Sigmoid colon (tissue), 7 donors: ENCODE data around the gene DTX1. TPM values are rescaled to one million over a fixed set of nuclear protein-coding genes. Genes with fewer than 3 reads are reported as not detected.
A peak's percentile ranks its signal among the peaks of the same experiment; 100 is the strongest.

Experiments used
- DNase-seq: peaks from one replicate; pipeline ENCODE4 v3.0.0-alpha.2; 2019
- H3K27ac ChIP-seq, 4 donors: fragments of 200-600 bp; sonication (generic); one replicate each; pipeline ENCODE4 v1.5.1; 2016 to 2019; ENCODE audit warnings: mild to moderate bottlenecking in 1 of 4
- H3K27me3 ChIP-seq, 3 donors: fragments of 200-600 bp; sonication (generic); one replicate each; pipeline ENCODE4 v1.5.1; 2019; ENCODE audit warnings: mild to moderate bottlenecking in 1 of 3
- H3K36me3 ChIP-seq, 4 donors: fragments of 200-600 bp; sonication (generic); one replicate each; pipeline ENCODE4 v1.5.1; 2016 to 2019
- H3K4me1 ChIP-seq, 4 donors: fragments of 200-600 bp; sonication (generic); one replicate each; pipeline ENCODE4 v1.5.1; 2017 to 2019
- H3K4me3 ChIP-seq, 4 donors: fragments of 200-600 bp; sonication (generic); one replicate each; pipeline ENCODE4 v1.5.1; 2017 to 2019; ENCODE audit warnings: mild to moderate bottlenecking in 2 of 4, moderate library complexity in 1 of 4
- H3K9me3 ChIP-seq, 4 donors: fragments of 200-600 bp in 3 of 4; sonication (generic) in 3 of 4; one replicate each; pipeline versions ENCODE4 v1.5.1 to v1.6.1; 2013 to 2019
- EP300 ChIP-seq, 4 donors: sonication (generic); formaldehyde crosslinking; IDR thresholded peaks; one replicate each; pipeline ENCODE4 v1.6.1; 2017; ENCODE audit warnings: antibody characterized with exemption in 4 of 4
- POLR2A ChIP-seq, 2 donors: fragments of 450-650 bp; IDR thresholded peaks; one replicate each; pipeline ENCODE4 v1.6.1; 2016; ENCODE audit warnings: antibody characterized with exemption in 2 of 2, mild to moderate bottlenecking in 2 of 2, moderate library complexity in 2 of 2
- POLR2AphosphoS5 ChIP-seq, 4 donors: sonication (generic); formaldehyde crosslinking; IDR thresholded peaks; one replicate each; pipeline ENCODE4 v1.6.1; 2017; ENCODE audit warnings: antibody characterized with exemption in 4 of 4
- WGBS, 2 donors: extraction: QIAGEN DNeasy Blood & Tissue Kit; methylation state at CpG; one replicate each; pipeline ENCODE4 v1.1.7; 2013; 5-methylcytosine and 5-hydroxymethylcytosine counted together
- intact Hi-C: fragments of 100-400 bp; cut with DNase I; formaldehyde crosslinking; loops from one replicate; pipeline ENCODE4 v1.15.1; 2023
- polyA plus RNA-seq, 3 donors: library from polyadenylated mRNA; stranded (reverse); fragments of 200-250 nt; gene quantifications; one replicate each; pipeline ENCODE4 v1.2.3, GENCODE V29; 2013
- total RNA-seq, 4 donors: library from RNA; depleted of rRNA; stranded (reverse); fragments of >200 nt; gene quantifications; one replicate each; pipeline ENCODE4 v1.1.0, GENCODE V29; 2016
- TF ChIP-seq, protein P1 (sequence below), 4 experiments: fragments of 450-650 bp in 3 of 4; fragments of 200-600 bp in 1 of 4; IDR thresholded peaks; one replicate each; pipeline ENCODE4 v1.5.1; 2016 to 2019; ENCODE audit warnings: antibody characterized with exemption in 4 of 4, mild to moderate bottlenecking in 3 of 4, moderate library complexity in 2 of 4
- donor health status: healthy with polysubstance abuse.
- donor health status: Bipolar disorder and iron deficiency.
- donor health status: healthy.

DTX1 gene
- total and polyA plus RNA-seq, 7 donors = 1.2 to 15.8 (median 3.0) TPM

DNA sequence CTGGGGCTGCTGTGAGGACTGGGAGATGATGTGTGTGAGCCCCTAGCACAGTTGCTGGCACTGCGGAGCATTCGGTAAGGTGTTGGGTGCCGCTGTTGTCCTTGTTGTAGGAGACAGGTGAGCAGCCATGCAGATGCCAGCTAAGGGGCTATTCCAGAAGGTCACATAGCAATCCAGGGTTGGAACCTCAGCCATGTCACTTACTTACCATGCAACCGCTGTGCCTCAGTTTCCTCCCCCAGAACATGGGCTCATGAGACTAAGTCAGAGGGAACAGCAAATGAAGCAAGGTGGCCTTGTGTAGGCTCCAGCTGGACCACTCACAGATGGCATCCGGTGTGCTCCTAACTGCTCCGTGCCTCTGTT lies 13.2 kb downstream of the DTX1 start:
- Histone ChIP-seq H3K4me1 (no peaks in the 10 kb centered on the region), H3K27me3 (peaks cover 0 to 16% (median 12%) of the 10 kb centered on the region in 3 donors), H3K27ac (no peak overlapping the region), H3K9me3 (no peaks in the 10 kb centered on the region), H3K4me3 (no peak overlapping the region), H3K36me3 (no peaks in the 10 kb centered on the region)
- intact Hi-C loops = no loop called here
- 91 to 93% methylated on average over 6 of the region's 6 CpGs for WGBS, 2 donors
- DNase-seq = no peak
- TF ChIP-seq POLR2A (IDR thresholded peaks at IDR 0.05) (no peak), POLR2AphosphoS5 (IDR thresholded peaks at IDR 0.05) (no peak), EP300 (IDR thresholded peaks at IDR 0.05) (no peak)
- TF ChIP-seq, protein P1, sequence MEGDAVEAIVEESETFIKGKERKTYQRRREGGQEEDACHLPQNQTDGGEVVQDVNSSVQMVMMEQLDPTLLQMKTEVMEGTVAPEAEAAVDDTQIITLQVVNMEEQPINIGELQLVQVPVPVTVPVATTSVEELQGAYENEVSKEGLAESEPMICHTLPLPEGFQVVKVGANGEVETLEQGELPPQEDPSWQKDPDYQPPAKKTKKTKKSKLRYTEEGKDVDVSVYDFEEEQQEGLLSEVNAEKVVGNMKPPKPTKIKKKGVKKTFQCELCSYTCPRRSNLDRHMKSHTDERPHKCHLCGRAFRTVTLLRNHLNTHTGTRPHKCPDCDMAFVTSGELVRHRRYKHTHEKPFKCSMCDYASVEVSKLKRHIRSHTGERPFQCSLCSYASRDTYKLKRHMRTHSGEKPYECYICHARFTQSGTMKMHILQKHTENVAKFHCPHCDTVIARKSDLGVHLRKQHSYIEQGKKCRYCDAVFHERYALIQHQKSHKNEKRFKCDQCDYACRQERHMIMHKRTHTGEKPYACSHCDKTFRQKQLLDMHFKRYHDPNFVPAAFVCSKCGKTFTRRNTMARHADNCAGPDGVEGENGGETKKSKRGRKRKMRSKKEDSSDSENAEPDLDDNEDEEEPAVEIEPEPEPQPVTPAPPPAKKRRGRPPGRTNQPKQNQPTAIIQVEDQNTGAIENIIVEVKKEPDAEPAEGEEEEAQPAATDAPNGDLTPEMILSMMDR (IDR thresholded peaks at IDR 0.05) = no peak

GRCh38 chr12:113070117-113070906 lies 13.8 kb downstream of the DTX1 start:
- Histone ChIP-seq H3K4me1 (no peaks in the 10 kb centered on the region), H3K27ac (no peak overlapping the region), H3K36me3 (no peaks in the 10 kb centered on the region), H3K4me3 (no peak overlapping the region), H3K27me3 (peaks cover 0 to 10% (median 7%) of the 10 kb centered on the region in 3 donors), H3K9me3 (no peaks in the 10 kb centered on the region)
- intact Hi-C loops = no loop called here
- WGBS, 2 donors = 58 to 67% methylated on average over 15 of the region's 15 CpGs
- DNase-seq = no peak
- no peak for TF ChIP-seq EP300 (IDR thresholded peaks at IDR 0.05)
- TF ChIP-seq, protein P1 (IDR thresholded peaks at IDR 0.05) = no peak
- no peak for TF ChIP-seq POLR2A (IDR thresholded peaks at IDR 0.05)
- no peak for TF ChIP-seq POLR2AphosphoS5 (IDR thresholded peaks at IDR 0.05)

DNA sequence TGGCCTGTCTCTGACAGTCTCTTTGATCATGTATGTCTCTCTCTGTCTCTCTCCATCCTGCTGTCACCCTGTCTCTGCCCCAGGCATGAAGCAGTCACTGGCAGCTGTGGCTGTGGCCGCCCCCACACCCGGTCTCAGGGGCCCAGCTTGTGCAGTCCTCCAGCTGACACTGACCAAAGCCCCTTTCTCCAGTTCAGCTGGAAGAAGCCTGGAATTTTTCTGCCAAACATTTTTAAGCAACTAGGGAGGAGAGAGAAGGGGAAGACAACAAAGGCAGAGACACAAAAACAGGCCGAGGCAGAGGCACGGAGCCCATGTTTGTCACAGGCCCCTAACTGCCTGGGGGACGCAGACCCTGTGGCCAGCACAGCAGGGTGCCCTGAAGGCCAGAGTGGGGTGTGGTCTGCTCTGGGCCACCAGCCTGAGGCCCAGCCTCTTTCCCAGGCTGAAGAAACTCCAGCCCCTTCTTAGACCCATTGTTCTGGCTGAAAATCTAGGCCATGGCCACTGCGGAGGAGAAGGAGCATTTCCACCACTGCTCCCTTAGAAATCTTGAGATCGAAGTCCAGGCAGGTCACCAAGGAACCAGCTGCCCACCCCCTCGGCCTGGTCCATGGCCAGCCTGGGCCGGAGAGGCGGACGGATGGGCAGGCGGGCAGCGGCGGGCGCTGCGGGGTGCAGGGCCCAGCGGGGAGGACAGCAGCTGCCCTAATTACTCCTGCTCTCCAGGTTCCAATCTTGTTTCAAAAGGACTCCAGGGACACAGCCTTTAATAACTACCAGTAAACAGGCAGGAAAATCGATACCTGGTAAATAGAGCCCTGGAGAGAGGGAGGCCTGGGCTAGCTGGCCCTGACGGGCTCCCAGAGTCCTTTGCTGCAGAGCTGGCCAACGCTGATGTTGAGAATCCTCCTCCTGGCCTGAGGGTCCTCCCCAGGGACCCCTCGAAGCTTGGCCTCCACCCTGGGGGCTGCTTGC lies 14.9 kb downstream of the DTX1 start:
- Histone ChIP-seq H3K27me3 (no peaks in the 10 kb centered on the region), H3K4me3 (no peak overlapping the region), H3K4me1 (no peaks in the 10 kb centered on the region), H3K9me3 (no peaks in the 10 kb centered on the region), H3K27ac (peak overlapping the region in 1 of 4 donors; percentile 38), H3K36me3 (no peaks in the 10 kb centered on the region)
- DNase-seq = no peak
- intact Hi-C loops = no loop called here
- WGBS, 2 donors = 74 to 78% methylated on average over 21 of the region's 21 CpGs
- TF ChIP-seq POLR2AphosphoS5 (IDR thresholded peaks at IDR 0.05) = no peak

- 66 to 73% methylated on average over 3 of the region's 3 CpGs for WGBS, 2 donors
- peak overlapping the region in 1 of 4 donors; percentile 38 for H3K27ac ChIP-seq
- no peaks in the 10 kb centered on the region for H3K36me3 ChIP-seq
- no peaks in the 10 kb centered on the region for H3K9me3 ChIP-seq
- H3K27me3 ChIP-seq = peaks cover 0 to 7% (median 0%) of the 10 kb centered on the region in 3 donors
- DNase-seq = no peak
- no peak for TF ChIP-seq POLR2A (IDR thresholded peaks at IDR 0.05)
- TF ChIP-seq, protein P1 (IDR thresholded peaks at IDR 0.05) = no peak
- TF ChIP-seq EP300 (IDR thresholded peaks at IDR 0.05) = no peak
- TF ChIP-seq POLR2AphosphoS5 (IDR thresholded peaks at IDR 0.05) = no peak
- intact Hi-C loops = no loop called here
- no peak overlapping the region for H3K4me3 ChIP-seq
- no peaks in the 10 kb centered on the region for H3K4me1 ChIP-seq
Observed at GRCh38 chr12:113072136-113072535, 15.6 kb downstream of the DTX1 start.

DNA sequence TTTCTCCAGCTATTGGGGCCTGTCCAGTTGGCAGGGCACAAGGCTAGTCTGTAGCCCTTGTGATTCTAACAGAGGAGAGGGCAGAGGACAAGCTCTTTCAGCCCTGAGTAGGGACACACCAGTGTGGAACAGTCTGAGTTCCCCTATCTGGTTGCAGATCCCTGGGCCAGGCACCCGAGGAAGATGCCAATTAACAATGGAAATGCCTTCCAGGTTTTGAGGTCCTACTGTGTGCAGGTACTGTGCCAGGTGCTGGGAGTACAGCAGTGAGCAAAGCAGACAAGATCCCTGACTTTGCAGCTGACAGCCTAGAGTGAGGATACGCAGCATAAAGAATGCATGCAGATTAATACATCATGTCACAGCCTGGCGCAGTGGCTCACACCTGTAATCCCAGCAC lies 17.1 kb downstream of the DTX1 start:
- TF ChIP-seq, protein P1 (IDR thresholded peaks at IDR 0.05) = no peak
- TF ChIP-seq POLR2A (IDR thresholded peaks at IDR 0.05) = no peak
- TF ChIP-seq EP300 (IDR thresholded peaks at IDR 0.05) = no peak
- no peak for TF ChIP-seq POLR2AphosphoS5 (IDR thresholded peaks at IDR 0.05)
- Histone ChIP-seq H3K4me1 (no peaks in the 10 kb centered on the region), H3K36me3 (no peaks in the 10 kb centered on the region), H3K27me3 (peaks cover 0 to 20% (median 0%) of the 10 kb centered on the region in 3 donors), H3K9me3 (no peaks in the 10 kb centered on the region), H3K27ac (no peak overlapping the region), H3K4me3 (no peak overlapping the region)
- intact Hi-C loops = no loop called here
- 60 to 82% methylated on average over 3 of the region's 3 CpGs for WGBS, 2 donors
- no peak for DNase-seq
